HG03457 (cell line): Measurements from ENCODE around the gene PTPRJ.

Source experiments
- ATAC-seq: cut with Tn5 transposase; IDR thresholded peaks from one replicate; pipeline ENCODE4 v1.9.1; 2021; ENCODE audit warnings: moderate number of reproducible peaks; ENCODE audit not compliant: unreplicated experiment

PTPRJ gene

GRCh38 chr11:48056325-48057183 lies 76.2 kb downstream of the PTPRJ start:
- no peak for ATAC-seq

- no peak for ATAC-seq
Observed at GRCh38 chr11:48058064-48058463, 77.7 kb downstream of the PTPRJ start.

- no peak for ATAC-seq
Observed at GRCh38 chr11:48058788-48059187, 78.4 kb downstream of the PTPRJ start.

- ATAC-seq, result no peak
Observed at GRCh38 chr11:48062649-48063048, 82.3 kb downstream of the PTPRJ start.

GRCh38 chr11:48063424-48063978 lies 83.1 kb downstream of the PTPRJ start:
- ATAC-seq, result no peak

GRCh38 chr11:48064306-48064705 lies 83.9 kb downstream of the PTPRJ start:
- no peak for ATAC-seq

GRCh38 chr11:48066881-48067800 lies 86.8 kb downstream of the PTPRJ start:
- ATAC-seq, result no peak

GRCh38 chr11:48073031-48073861 lies 92.9 kb downstream of the PTPRJ start:
- ATAC-seq, result no peak

- no peak for ATAC-seq
Observed at GRCh38 chr11:48074425-48075181, 94.2 kb downstream of the PTPRJ start.

- ATAC-seq, result no peak
Observed at GRCh38 chr11:48075637-48076036, 95.3 kb downstream of the PTPRJ start.

GRCh38 chr11:48077251-48077650 lies 96.9 kb downstream of the PTPRJ start:
- ATAC-seq, result no peak

GRCh38 chr11:48078689-48079088 lies 98.3 kb downstream of the PTPRJ start:
- no peak for ATAC-seq

GRCh38 chr11:48079596-48079995 lies 99.2 kb downstream of the PTPRJ start:
- no peak for ATAC-seq

- no peak for ATAC-seq
Observed at GRCh38 chr11:48080301-48080861, 100.0 kb downstream of the PTPRJ start.

GRCh38 chr11:48081151-48082010 lies 101.0 kb downstream of the PTPRJ start:
- ATAC-seq, result no peak

- no peak for ATAC-seq
Observed at GRCh38 chr11:48082771-48083170, 102.4 kb downstream of the PTPRJ start.

GRCh38 chr11:48083421-48083820 lies 103.1 kb downstream of the PTPRJ start:
- ATAC-seq, result no peak

GRCh38 chr11:48085688-48086087 lies 105.3 kb downstream of the PTPRJ start:
- ATAC-seq, result no peak

- ATAC-seq, result no peak
Observed at GRCh38 chr11:48087422-48087821, 107.1 kb downstream of the PTPRJ start.
